Transverse colon (tissue), 4 donors: Measurements from ENCODE around the gene PSG2. TPM values are rescaled to one million over a fixed set of nuclear protein-coding genes. Genes with fewer than 3 reads are reported as not detected.
"Not testable (repeated sequence)": the region's sequence is repeated elsewhere in the genome, so short reads cannot be mapped to it uniquely, and the experiment has no call there.

ENCODE experiments used
- DNase-seq: peaks from one replicate; pipeline ENCODE4 v3.0.0-alpha.2; 2019
- H3K27ac ChIP-seq, 4 donors: fragments of 200-600 bp; sonication (generic); 2 replicates each; pipeline ENCODE4 v1.5.1; 2016 to 2018; ENCODE audit warnings: inconsistent platforms in 4 of 4
- H3K27me3 ChIP-seq: fragments of 200-600 bp; sonication (generic); 2 replicates; pipeline ENCODE4 v1.5.1; 2017; ENCODE audit warnings: inconsistent platforms
- H3K36me3 ChIP-seq, 4 donors: fragments of 200-600 bp; sonication (generic); 2 replicates each; pipeline ENCODE4 v1.5.1; 2017 to 2019; ENCODE audit warnings: inconsistent platforms in 4 of 4
- H3K4me1 ChIP-seq, 4 donors: fragments of 200-600 bp; sonication (generic); 2 replicates each; pipeline ENCODE4 v1.5.1; 2017 to 2020; ENCODE audit warnings: inconsistent platforms in 4 of 4
- H3K4me3 ChIP-seq, 4 donors: fragments of 200-600 bp; sonication (generic); 1 replicate in 1 of 4; 2 replicates in 3 of 4; pipeline versions ENCODE4 v1.5.1 to v1.6.1; 2017 to 2019; ENCODE audit warnings: inconsistent platforms in 4 of 4
- H3K9me3 ChIP-seq, 2 donors: fragments of 200-600 bp; sonication (generic); 2 replicates each; pipeline ENCODE4 v1.5.1; 2017 to 2019; ENCODE audit warnings: inconsistent platforms in 2 of 2
- EP300 ChIP-seq: sonication (generic); formaldehyde crosslinking; IDR thresholded peaks from one replicate; pipeline ENCODE4 v1.6.1; 2017; ENCODE audit warnings: antibody characterized with exemption, low read depth
- POLR2A ChIP-seq: fragments of 450-650 bp; IDR thresholded peaks from one replicate; pipeline ENCODE4 v1.6.1; 2016; ENCODE audit warnings: antibody characterized with exemption, mild to moderate bottlenecking, moderate library complexity
- POLR2AphosphoS5 ChIP-seq, 3 donors: sonication (generic); formaldehyde crosslinking; IDR thresholded peaks; one replicate each; pipeline ENCODE4 v1.6.1; 2016; ENCODE audit warnings: antibody characterized with exemption in 3 of 3
- WGBS, 2 donors: methylation state at CpG; one replicate each; pipeline ENCODE4 v1.1.5; 2018; ENCODE audit warnings: low coverage in 1 of 2; 5-methylcytosine and 5-hydroxymethylcytosine counted together
- in situ Hi-C, 4 donors: fragments of 200-750 bp; cut with MboI; loops; one replicate each; pipeline versions ENCODE4 v1.15.0 to v1.15.1; 2017; ENCODE audit warnings: low sequenced_read_pairs in 3 of 4, low pct_ligation_motif_present in 1 of 4, low pct_unique_long_range_greater_than_20kb in 1 of 4
- intact Hi-C: fragments of 100-400 bp; cut with DNase I; formaldehyde crosslinking; loops from one replicate; pipeline ENCODE4 v1.15.1; 2023; ENCODE audit warnings: low total_unique reads
- total RNA-seq, 4 donors: library from RNA; depleted of rRNA; stranded (reverse); fragments of >200 nt; gene quantifications; one replicate each; pipeline ENCODE4 v1.1.0, GENCODE V29; 2016
- TF ChIP-seq, protein P1 (sequence below), 5 experiments: fragments of 200-600 bp in 3 of 5; fragments of 450-650 bp in 2 of 5; sonication (generic) in 3 of 5; IDR thresholded peaks; 1 replicate in 2 of 5; 2 replicates in 3 of 5; pipeline ENCODE4 v1.5.1; 2016 to 2017; ENCODE audit warnings: antibody characterized with exemption in 5 of 5, inconsistent platforms in 3 of 5, mild to moderate bottlenecking in 2 of 5, moderate library complexity in 1 of 5

Gene PSG2
- total RNA-seq, 4 donors from 2014 or later, result not detected

GRCh38 chr19:43046578-43046977 is 35.9 kb downstream of the PSG2 start:
- H3K9me3 ChIP-seq, H3K36me3 ChIP-seq, H3K27ac ChIP-seq, DNase-seq, intact Hi-C loops, H3K4me3 ChIP-seq, in situ Hi-C loops, H3K4me1 ChIP-seq, H3K27me3 ChIP-seq: not testable (repeated sequence)
- TF ChIP-seq POLR2AphosphoS5 (IDR thresholded peaks at IDR 0.05), result peak in 2 of 3 donors; percentile 39
- WGBS, 2 donors, result 59 to 64% methylated on average over 2 of the region's 2 CpGs

DNA sequence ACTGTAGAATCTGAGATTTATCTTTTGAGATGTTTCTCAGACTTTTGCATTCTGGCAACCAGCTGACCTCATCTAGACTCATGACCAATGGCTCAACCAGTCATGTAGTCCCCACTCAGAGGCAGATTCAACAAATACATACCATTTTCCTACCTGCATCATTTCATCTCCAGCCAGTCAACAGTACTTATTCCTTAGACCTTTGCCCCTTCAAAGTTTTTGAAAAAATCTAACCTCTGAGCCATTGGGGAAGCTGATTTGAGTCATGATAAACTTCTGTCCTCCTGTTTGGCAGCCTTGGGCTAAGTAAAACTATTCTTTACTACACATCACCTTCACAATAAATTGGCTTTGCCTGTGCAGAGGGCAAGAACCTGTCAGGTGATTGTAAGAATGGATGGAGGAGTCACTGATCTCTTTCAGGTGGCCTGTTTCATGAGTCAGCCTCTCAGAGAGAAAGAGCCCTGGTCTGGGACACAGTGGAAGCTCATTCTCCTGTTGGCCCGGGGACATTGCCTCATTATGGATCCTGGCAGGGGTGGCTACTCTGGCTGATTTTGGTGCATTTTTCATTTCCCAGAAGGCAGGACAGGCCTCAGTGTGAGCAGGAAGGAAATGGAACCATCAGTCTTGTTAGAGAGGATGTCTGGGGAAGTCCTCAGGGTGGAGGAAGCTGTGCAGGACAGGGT is 38.9 kb downstream of the PSG2 start:
- H3K27me3 ChIP-seq, intact Hi-C loops, H3K4me3 ChIP-seq, H3K4me1 ChIP-seq, H3K27ac ChIP-seq, in situ Hi-C loops, DNase-seq, H3K9me3 ChIP-seq, H3K36me3 ChIP-seq: not testable (repeated sequence)
- 79 to 80% methylated on average over 1 of the region's 1 CpG for WGBS, 2 donors

- H3K27ac ChIP-seq, in situ Hi-C loops, H3K4me1 ChIP-seq, H3K36me3 ChIP-seq, H3K4me3 ChIP-seq, H3K9me3 ChIP-seq, intact Hi-C loops, DNase-seq, H3K27me3 ChIP-seq: not testable (repeated sequence)
- 28 to 49% methylated on average over 2 of the region's 2 CpGs for WGBS, 2 donors
Measured at GRCh38 chr19:43031645-43032044, 50.9 kb downstream of the PSG2 start.

DNA sequence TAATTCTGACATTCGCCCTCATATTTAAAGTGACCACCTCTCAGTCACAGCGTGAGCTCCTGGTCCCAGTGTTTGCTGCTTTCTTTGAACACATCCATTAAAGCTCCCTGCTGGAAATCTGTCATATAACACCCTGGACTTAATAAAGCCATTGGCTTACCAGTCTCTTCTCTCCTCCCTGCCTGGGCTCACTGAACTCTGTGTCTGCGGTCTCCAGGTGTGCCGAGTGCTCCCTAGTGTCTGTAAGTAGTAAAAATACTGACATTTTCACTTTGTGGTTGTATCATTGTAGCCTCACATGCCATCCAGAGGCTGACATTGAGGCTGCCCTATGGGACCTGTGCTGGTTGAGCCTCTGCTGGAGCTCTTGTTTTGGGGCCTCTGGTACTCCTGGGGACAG is 53.6 kb downstream of the PSG2 start:
- in situ Hi-C loops, result no loop called here
- DNase-seq, result no peak
- Histone ChIP-seq H3K4me3 (no peak overlapping the region), H3K4me1 (no peaks in the 10 kb centered on the region), H3K27ac (no peak overlapping the region), H3K27me3 (no peaks in the 10 kb centered on the region), H3K9me3 (no peaks in the 10 kb centered on the region), H3K36me3 (no peaks in the 10 kb centered on the region)
- TF ChIP-seq POLR2A (no peak), EP300 (no peak), POLR2AphosphoS5 (IDR thresholded peaks at IDR 0.05) (no peak)
- TF ChIP-seq, protein P1, sequence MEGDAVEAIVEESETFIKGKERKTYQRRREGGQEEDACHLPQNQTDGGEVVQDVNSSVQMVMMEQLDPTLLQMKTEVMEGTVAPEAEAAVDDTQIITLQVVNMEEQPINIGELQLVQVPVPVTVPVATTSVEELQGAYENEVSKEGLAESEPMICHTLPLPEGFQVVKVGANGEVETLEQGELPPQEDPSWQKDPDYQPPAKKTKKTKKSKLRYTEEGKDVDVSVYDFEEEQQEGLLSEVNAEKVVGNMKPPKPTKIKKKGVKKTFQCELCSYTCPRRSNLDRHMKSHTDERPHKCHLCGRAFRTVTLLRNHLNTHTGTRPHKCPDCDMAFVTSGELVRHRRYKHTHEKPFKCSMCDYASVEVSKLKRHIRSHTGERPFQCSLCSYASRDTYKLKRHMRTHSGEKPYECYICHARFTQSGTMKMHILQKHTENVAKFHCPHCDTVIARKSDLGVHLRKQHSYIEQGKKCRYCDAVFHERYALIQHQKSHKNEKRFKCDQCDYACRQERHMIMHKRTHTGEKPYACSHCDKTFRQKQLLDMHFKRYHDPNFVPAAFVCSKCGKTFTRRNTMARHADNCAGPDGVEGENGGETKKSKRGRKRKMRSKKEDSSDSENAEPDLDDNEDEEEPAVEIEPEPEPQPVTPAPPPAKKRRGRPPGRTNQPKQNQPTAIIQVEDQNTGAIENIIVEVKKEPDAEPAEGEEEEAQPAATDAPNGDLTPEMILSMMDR (IDR thresholded peaks at IDR 0.05), result no peak
- intact Hi-C loops, result no loop called here
- WGBS, 2 donors, result 81 to 93% methylated on average over 4 of the region's 4 CpGs

GRCh38 chr19:43027985-43028384 is 54.5 kb downstream of the PSG2 start:
- 37 to 56% methylated on average over 2 to 10 of the region's 10 CpGs for WGBS, 2 donors
- H3K27me3 ChIP-seq, intact Hi-C loops, H3K27ac ChIP-seq, in situ Hi-C loops, H3K4me1 ChIP-seq, DNase-seq, H3K36me3 ChIP-seq, H3K9me3 ChIP-seq, H3K4me3 ChIP-seq: not testable (repeated sequence)

DNA sequence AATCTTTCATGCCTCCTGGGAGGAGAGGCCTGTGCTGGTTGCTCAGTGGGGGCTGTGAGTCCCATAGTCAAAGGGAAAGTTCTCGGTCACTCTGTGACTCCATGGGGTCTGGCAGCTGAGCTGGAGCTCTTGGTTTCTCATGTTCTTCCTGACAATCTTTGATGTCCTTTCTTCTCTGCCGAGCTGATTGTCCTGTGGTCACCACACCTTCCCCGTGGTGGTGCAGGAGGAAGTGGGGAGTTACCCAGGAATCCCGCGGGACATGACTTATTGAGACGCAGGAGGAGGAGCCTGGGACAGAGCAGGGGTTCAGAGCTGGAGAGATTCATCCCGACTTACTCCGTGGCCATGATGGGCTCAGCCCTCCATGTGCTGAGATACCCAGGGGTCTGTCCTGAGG is 55.4 kb downstream of the PSG2 start:
- DNase-seq, H3K27ac ChIP-seq, H3K27me3 ChIP-seq, H3K9me3 ChIP-seq, in situ Hi-C loops, intact Hi-C loops, H3K36me3 ChIP-seq, H3K4me3 ChIP-seq, H3K4me1 ChIP-seq: not testable (repeated sequence)
- WGBS, 2 donors, result 91 to 100% methylated on average over 1 to 8 of the region's 8 CpGs

GRCh38 chr19:43026369-43026768 is 56.1 kb downstream of the PSG2 start, which contains the start of gene PSG11:
Gene PSG11 (minus strand): TSS chr19:43026469. CDS start chr19:43026372, 97 bp downstream.
- H3K4me1 ChIP-seq, intact Hi-C loops, DNase-seq, H3K4me3 ChIP-seq, H3K36me3 ChIP-seq, H3K27me3 ChIP-seq, H3K27ac ChIP-seq, H3K9me3 ChIP-seq, in situ Hi-C loops: not testable (repeated sequence)
- 85 to 92% methylated on average over 4 to 6 of the region's 6 CpGs for WGBS, 2 donors

- H3K9me3 ChIP-seq, DNase-seq, H3K4me1 ChIP-seq, H3K27ac ChIP-seq, in situ Hi-C loops, H3K4me3 ChIP-seq, H3K36me3 ChIP-seq, H3K27me3 ChIP-seq: not testable (repeated sequence)
- intact Hi-C loops, result loop anchor here (5.0 kb wide), 1 partner anchor 1365 kb away; no protein-coding TSS in a partner anchor
- 65 to 72% methylated on average over 4 of the region's 4 CpGs for WGBS, 2 donors
Measured at GRCh38 chr19:43022098-43022497, 60.4 kb downstream of the PSG2 start.
